CMK (cell line): ENCODE results near the gene RPS6KA5.
"Not testable (repeated sequence)": the region's sequence is repeated elsewhere in the genome, so short reads cannot be mapped to it uniquely, and the experiment has no call there.

Experiments used
- DNase-seq: peaks from one replicate; pipeline ENCODE4 v3.0.0-alpha.2; 2010; ENCODE audit warnings: low read depth

The RPS6KA5 gene

DNA sequence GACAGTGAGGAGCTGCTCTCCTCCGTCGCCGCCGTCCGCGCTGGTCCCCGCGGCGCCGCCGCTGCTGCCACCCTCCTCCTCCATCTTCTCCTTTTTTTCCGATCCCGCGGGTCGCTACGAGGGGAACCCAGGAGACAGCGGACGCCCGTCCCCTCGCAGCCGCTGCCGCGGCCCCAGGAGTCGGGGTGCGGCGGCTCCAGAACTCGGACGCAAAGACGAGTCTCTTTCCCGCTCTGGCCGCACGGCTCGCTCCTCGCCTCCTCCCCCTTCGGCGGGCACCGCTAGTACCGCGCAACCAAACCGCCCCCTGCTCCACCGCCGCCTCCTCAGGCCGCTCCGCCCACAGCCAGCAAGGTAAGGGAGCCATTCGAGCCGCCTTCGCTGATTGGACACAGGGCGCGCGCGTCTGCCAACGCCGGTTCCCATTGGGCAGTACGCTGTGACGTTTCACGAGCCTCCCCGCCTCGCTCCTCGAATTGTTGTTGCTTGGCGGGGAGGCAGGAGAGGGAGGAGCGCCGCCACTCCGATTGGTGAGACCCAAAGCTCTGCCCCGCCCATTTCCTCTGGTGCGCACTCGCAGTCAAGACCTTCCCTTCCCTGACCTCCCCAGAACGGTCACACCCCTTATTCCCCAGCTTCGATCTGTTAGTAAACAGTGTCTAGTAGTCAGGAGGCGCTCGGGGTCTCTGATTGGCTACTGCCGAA is at the start of gene RPS6KA5:
Gene RPS6KA5, minus strand, starts transcription at position 291 of the 705 bp plus-strand sequence. Its CDS starts 207 bp downstream, at position 84.
- DNase-seq, result peak; percentile 99

DNA sequence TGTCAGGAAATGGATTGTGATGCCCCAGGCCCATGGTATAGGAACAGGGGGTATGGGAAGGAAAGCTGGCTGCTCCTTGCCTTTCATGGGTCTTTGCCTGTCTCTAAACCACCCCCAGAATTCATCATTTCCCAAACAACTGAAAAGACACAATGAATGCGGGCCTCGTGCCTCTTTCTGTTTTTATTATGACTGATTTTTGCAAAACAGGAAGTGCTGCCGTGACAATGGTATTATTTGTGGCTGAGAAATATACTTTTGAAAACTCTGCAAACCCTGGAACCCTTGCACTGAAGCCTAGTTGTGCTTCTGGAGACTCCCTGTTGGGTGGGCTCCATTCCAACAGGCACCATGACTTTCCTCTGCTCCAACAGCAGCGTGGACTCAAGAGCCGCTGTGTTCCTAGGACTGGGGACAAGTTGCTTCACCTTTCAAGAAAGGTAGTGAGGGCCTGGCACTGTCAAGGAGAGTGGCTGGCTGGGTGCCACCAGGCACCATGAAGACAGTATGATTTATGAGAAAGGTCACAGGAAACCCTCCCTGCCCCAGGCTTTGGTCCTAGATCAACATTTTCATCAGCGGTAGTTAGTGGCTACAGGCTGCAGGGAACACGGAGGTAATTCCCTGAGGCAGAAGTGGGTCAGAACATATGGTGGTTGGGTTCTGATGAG is 48.6 kb upstream of the RPS6KA5 start:
- no peak for DNase-seq

DNA sequence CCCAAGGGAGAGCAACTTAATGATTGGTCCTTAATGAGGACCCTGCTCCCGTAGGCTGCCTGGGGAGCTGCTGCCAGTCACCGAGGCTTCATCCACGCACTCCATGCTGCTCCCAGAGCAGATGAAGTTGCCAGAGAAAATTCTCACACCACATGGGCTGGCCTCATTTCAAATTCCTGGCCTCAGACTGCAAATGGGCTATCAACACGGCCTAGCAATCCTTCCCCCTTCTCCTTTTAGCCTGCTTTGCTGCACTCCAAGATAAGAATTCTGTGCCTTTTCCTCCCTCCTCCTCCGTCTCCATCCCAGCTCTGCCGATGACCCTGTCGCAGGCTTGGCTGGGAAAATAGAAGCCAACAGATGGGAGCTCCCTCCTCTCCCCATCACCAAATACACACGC is 42.7 kb upstream of the RPS6KA5 start:
- no peak for DNase-seq

DNA sequence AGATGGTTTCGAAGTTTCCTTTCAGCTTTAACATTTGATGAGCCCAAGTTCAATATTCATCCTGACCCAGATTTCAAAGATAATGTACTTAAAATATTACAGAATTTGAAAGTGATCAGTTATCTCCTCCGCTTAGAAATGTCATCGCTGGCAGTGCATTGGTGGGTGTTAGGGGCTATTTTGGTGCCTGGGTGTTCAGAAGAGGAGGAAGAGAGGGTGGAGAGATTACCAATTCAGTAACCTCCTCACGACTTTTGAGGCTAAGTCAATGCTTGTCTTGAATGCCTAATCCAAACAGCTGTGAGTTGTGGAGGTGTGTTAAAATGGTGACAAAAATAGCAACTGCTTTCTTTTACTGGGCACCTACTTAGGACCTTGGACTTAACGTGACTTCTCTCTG is 39.7 kb upstream of the RPS6KA5 start:
- DNase-seq, result no peak

DNA sequence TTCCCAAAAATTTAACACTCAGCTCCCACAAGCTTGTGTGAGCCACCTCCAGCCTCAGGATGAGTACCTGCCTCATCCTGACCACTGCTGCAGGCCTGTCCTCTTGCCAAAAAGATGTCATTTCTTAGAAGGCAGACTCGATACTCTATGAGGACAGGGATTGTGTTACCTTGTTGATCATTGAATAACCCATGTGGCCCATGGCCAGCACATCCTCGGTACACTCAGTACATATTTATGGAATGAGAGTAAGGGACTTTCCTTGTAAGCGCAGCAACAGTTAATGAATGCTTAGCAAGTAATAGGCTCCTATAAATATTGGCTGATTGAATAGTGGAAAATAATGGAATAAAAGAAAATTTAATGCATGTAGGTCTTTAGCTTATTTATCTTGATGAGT is 38.1 kb upstream of the RPS6KA5 start:
- no peak for DNase-seq

DNA sequence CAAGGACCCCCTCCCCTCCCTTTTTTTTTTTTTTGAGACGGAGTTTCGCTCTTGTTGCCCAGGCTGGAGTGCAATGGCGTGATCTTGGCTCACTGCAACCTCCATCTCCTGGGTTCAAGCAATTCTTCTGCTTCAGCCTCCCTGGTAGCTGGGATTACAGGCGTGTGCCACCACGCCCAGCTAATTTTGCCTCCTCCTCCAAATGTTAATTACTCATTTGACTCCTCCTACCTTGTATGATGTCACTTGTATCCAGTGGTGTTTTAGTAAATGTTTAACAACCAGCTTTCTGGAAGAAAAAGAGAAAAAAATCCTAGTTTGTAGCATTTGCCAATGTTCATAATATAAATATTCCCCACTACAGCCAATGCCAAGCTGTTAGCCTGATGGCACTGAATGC is 37.2 kb upstream of the RPS6KA5 start:
- not testable (repeated sequence) for DNase-seq

DNA sequence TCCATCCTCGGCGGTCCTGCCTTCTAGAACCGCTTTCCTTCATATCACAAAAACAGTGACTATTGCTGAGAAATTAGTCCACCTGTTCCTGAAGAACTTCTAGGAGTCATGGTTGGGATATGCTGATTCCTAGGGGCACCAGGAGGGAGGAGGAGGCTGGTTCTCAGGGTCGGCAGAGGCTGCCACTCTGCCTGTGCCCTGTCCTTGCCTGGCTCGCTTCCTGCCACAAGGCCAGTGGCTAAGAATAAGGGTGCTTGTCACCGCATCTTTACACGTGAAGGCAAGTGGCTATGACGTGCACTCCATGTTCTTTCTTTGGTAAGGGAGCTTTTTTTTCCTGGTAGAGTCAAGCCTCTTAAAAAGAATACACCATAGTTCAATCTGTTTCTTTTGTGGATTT is 34.7 kb upstream of the RPS6KA5 start:
- no peak for DNase-seq

DNA sequence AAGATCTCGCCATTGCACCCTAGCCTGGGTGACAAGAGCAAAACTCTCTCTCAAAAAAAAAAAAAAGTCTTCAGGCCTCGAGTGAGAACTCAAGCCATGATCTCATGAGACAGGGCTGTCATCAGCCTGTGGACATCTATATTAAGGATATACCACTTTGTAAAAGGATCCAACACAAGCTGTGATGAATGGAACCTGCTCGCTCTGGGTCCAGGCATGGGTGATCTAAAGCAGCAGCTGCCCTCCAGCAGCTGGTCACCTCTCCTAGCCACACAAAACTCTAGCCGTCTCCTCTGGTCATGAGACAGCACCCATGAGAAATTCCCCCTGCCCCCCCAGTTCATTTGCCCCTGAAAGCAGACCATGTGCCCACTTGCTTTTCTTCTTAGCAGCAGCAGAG is 34.3 kb upstream of the RPS6KA5 start:
- no peak for DNase-seq

DNA sequence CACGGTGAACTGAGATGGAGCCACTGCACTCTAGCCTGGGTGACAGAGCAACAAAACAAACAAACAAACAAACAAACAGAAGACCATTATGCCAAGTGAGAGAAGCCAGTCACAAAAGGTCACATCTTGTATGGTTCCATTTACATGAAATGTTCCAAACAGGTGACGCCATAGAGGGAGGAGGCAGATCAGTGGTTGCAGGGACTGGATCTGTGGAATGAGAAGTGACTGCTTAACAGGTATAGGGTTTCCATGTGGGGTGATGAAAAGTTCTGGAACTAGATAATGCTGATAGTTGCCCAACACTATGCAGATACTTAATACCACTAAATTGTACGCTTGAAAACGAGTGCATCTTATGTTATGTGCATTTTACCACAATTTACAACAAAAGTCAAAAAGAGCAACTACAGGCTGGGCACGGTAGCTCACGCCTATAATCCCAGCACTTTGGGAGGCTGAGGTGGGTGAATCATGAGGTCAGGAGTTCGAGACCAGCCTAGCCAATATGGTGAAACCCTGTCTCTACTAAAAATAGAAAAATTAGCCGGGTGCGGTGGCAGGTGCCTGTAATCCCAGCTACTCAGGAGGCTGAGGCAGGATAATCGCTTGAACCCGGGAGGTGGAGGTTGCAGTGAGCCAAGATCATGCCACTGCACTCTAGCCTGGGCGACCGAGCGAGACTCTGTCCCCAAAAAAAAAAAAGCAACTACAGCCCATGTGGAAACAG is 33.5 kb upstream of the RPS6KA5 start:
- DNase-seq, result not testable (repeated sequence)

DNA sequence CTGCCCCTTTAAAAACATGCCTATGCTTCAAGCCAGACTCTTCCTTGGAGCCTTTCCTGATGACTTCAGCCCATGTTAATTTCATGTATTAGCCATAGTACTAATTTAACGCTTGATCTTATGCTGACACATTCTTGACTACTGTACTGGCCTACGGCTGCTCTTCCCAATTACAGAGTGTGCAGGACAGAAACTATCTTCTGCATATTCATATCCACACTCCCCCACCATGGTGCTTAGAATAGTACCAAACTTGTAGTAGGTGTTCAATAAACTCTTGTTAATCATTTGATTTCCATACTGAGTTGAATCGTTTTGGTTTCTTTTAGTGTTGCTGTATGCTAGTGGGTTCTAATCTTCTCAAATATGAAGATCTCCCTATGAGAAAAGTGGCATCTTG is 31.6 kb upstream of the RPS6KA5 start:
- DNase-seq, result no peak

DNA sequence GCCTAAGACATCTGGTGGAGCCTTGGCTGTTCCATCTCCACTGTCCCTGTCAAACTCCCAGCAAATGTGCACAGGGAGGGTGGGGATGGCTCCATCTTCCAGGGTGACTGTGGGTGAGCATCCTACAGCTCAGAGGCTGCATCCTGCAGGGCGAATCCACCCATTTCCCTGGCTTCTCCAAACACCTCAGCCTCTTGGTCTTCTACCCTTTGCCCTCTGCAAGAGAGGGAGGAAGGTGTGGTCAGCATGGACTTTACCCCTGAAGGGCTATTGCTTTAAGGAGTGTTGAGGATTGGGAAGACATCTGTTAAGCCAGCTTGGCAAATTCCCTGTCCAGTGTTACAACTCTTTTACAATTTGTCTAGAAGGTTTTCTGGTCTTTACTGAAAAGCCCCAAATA is 30.3 kb upstream of the RPS6KA5 start:
- DNase-seq, result no peak

DNA sequence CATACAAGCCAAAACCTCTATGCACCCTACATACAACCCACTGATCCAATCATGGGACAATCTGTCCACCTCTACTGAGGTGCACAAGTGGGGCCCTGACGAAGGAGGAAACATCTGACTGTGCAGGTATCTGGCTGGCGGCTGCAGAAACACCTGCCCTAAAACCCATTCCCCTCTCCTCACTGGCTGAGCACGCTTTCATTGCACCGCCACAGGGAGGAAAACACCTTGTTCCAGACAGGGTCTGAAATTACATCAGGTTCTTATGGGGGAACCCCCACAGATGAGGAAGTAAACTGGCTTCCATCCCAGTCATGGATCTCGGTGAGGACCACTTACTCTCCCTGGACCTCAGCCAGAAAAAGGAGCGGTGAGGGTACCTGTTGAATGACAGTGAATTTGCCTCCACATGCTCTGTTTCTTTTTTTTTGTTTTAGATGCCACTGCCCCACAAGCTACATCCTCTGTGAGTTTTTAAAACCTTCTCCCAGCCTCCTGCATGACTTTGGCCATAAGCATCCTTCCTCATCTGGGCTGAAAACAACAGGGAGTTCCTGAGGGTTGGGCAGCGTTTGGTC is 29.6 kb upstream of the RPS6KA5 start:
- no peak for DNase-seq

DNA sequence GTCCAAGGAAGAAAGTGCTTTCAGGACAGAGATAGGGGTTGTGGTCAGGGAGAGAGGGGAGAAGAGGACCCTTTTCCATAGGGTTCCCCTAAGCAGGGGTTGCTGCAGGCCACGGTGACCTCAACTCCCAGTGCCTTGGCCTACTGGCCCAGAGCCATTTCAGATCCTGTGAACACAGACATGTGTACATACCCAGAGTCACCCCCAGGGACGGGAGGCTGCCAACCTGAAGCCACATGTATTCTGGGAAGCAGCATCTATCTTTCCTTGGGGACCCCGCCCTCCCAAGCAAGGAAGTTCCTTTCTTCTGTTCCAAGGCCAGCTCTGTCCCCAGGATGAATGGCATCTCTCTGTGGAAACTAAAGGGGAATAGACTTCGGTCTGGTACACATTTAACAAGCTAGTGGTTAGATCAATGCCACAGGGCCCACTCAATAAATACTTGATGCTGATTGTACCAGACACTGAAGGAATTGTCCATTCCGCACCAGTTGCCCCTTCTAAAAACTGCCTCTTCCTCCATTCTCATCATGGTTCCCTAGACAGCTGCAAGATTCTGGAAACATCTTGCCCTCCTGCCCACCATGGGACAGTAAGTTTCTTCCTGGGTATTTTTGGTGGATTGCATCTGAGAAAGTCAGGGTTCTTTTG is 28.3 kb upstream of the RPS6KA5 start:
- DNase-seq, result no peak

DNA sequence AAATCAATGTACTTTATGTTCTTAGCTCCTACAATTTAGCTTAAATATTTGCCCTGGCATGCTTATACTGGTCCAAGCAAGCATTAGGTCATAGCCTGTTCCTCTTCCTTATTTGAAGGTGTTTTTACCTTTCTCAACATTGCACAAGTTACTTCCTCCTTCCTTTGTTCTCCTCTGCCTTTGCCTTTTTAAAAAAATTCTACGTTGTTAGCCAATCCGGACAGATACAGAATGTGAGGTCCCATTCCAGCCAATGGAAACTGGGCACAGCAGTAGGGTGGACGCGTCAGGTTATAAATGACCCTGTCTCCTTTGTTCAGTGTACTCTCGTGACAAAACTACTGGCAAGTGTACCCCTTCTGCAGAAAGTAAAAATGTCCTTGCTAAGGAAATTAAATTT is 27.0 kb upstream of the RPS6KA5 start:
- not testable (repeated sequence) for DNase-seq

DNA sequence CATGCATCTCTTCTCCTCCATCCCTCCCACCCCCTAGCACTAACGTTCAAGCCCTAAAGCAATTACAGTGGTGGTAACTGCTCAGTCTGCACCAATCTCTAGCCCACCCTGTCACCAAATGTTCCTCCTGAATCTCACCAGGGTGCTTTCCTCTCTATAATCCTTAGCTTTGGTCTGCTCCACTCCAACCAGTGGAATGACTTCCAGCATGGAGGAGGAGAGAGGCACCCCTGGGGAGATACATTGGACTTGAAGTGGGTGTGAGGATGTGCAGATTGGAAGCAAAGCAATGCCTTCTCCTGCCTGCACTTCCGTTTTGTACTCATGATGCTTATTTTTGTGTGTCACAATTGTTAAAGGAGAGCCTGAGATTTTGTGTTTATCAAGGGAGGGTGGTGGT is 24.1 kb upstream of the RPS6KA5 start:
- DNase-seq, result no peak

DNA sequence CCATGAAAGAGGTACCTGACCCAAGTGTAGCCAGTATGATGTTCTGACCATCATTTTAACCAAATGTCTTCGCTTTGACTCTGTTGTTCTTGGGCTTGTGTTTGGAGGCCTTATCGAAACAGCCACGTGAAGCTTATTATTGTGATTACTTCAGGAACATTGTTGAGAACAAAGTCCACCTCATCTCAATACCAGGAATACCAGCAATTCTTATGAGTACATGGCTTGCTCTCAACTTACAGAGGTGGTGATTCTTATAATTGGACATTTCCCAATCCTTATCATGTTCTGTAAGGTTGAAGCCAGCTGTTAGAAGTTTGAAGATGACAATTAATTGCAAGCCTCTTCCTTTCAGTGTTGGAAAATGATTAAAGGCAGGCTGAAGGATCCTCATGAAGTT is 21.8 kb upstream of the RPS6KA5 start:
- DNase-seq, result no peak

DNA sequence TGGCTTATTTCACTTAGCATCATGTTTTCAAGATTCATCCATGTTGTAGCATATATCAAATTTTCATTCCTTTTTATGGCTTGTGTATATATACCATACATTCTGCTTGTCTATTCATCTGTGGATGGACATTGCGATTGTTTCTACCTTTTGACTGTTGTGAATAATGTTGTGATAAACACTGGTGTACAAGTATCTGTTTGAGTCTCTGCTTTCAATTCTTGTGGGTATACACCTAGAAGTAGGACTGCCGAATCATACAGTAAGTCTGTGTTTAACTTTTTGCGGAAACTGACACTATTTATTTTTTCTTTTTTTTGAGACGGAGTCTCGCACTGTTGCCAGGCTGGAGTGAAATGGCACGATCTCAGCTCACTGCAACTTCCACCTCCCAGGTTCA is 19.6 kb upstream of the RPS6KA5 start:
- no peak for DNase-seq

DNA sequence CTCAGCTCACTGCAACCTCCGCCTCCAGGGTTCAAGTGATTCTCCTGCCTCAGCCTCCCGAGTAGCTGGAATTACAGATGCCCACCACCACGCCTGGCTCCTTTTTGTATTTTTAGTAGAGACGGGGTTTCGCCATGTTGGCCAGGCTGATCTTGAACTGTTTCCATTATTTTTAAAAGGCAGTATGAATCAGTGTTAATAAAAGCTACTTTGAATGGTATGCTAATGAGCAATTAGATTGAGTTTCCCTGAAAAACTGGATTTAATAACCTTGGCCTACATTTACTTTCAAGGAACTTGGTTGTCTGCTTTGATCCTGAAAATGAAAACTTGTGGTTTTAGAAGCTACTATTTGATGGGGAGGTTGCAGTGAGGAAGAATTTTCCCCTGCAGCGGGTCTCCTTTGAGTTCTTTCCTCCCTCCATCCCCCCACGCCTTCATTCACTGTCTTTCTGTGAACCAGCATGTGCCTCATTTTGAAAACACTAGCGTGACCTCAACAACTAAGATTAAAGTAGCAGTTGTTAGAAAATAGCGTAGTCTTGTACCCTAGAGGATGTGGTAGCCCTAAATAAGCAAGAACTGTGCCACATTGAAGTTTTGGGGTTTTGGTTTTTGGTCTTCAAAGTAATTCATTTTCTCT is 17.8 kb upstream of the RPS6KA5 start:
- no peak for DNase-seq

DNA sequence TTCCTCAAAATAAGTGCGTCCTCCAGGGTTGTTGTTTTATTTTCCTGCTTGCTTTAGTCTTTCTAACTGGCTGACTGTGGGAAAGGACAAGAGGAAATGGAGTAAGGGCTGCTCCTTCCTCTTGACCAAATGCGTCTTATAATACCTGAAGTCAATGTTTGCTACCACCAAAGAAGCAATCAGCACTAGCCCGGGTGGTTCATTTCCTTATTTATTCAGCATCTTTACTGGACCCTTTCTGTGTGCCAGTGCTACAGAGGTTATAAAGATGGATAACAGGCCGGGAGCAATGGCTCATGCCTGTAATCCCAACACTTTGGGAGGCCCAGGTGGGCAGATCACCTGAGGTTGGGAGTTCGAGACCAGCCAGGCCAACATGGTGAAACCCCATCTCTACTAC is 15.1 kb upstream of the RPS6KA5 start:
- DNase-seq, result no peak

DNA sequence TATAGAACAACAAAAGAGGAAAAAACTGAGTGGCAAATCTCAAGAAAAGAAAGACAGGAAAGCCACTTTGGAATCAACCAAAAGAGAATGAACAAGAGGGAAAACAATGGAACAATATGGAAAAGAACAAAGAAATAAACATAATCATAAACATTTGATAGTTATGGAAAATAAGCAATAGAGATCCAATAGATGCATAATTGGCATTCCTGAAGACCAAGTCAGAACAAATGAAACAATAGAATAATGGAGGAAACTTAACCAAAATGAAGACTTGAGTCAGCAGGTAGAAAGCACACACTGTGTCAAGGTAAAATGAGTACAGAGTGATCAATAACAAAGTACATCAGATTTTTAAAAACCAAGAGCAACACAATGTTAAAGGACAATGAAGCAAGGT is 10.1 kb upstream of the RPS6KA5 start:
- no peak for DNase-seq

DNA sequence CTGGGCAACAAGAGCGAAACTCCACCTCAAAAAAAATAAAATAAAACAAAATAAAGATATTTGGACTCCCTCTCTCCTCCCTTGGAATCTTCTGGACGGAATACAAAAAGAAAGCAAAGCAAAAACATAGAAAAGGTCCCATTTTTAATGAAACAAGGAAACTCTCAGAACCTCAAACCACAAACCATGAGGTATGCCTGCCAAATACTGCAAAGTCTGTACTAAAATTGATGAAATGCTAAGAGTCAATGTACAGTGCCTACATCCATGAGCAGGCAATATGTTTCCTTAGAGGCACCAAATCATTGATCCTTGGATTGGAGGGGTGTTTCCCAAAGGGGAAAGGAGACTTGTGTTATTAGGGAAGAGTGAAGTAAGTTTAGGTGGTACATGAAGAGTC is 8.2 kb upstream of the RPS6KA5 start:
- DNase-seq, result no peak

DNA sequence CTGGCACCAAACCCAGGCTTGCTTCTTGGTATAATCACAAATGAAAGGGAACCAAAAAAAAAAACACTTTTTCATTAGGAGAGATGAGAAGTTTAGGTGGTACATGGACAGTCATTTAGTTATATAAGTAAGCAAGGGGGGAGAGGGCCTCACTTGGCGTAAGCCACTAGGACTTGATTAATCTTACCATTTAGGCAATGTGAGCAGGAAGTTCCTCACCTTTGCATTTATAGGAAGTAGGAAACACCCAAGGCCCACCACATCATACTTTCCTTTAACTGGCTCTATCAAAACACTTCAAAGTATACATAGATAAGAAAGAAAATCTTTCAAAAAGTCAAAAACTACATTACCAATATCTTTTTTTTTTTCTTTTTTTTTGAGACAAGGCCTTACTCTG is 6.7 kb upstream of the RPS6KA5 start:
- DNase-seq, result no peak
